IPS-NIHi7 (cell line): ENCODE measurements around the gene C2CD4B.

Experiments used
- DNase-seq: peaks from one replicate; pipeline ENCODE4 v3.0.0; 2012; ENCODE audit warnings: mixed read lengths; ENCODE audit errors: extremely low spot score

The C2CD4B gene

DNA sequence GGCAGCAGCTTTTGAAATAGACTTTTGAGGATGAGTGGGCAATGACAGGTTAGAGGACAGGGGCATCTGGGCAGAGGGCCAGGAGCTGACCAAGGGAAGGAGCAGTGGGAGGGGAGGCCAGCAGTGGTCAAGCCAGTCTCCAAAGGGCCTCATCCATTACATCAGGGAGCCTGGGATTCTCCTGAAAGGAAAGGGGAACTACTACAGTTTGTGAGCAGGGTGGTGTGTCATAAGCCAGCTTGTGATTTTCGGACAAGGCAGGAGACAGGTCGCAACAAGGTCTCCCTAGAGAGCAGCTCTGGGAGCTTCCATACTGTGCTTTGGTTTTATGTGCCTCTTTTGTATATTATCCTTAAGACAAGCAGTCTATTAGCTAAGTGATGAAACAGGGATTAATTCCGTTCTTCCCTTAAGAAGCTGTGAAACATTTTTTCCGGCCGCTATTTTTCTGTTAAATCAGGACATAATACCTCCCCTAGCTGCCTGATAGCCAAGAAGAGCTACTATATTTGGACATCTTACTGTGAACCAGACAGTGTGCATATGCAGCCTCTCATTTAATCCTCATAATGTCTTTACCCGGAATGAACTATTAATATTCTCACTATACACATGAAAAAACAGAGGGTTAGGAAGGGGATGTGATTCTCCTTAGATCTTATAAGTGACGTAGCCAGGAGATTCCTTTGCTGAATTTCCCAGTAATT is 46.4 kb downstream of the C2CD4B start:
- DNase-seq, result no peak

GRCh38 chr15:62115847-62116246 is 49.2 kb downstream of the C2CD4B start:
- no peak for DNase-seq
